ENCODE results near the gene CRISP3.

CRISP3 gene

DNA sequence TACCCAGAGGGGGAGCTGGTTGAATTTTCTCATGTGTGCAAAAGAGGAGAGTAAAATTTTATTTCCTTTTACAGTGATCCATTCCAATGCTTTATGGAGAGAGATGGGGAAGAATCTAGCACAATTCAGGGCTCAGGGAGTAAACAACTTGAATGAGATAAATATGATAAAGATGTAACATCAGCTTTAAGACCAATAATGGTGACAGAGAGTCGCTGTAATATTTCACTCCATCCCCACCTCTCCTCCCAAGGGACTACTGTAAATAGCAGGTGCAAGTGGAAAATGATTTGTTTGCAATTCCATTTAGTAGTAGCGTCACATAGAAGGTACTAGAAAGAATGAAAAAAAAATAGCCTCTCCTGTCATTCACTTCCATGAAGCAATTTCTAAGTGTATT is 4.8 kb downstream of the CRISP3 start:
- ChIA-PET CTCF (interaction anchor here (0.6 kb wide), 1 partner anchor 355 kb away, joined by 3 read pairs; no protein-coding TSS in a partner anchor), POLR2A (no interaction called here)
- no peak overlapping the region for H3K4me3 ChIP-seq (ENCODE audit: low read depth, low read length)
- TF ChIP-seq, protein P1, sequence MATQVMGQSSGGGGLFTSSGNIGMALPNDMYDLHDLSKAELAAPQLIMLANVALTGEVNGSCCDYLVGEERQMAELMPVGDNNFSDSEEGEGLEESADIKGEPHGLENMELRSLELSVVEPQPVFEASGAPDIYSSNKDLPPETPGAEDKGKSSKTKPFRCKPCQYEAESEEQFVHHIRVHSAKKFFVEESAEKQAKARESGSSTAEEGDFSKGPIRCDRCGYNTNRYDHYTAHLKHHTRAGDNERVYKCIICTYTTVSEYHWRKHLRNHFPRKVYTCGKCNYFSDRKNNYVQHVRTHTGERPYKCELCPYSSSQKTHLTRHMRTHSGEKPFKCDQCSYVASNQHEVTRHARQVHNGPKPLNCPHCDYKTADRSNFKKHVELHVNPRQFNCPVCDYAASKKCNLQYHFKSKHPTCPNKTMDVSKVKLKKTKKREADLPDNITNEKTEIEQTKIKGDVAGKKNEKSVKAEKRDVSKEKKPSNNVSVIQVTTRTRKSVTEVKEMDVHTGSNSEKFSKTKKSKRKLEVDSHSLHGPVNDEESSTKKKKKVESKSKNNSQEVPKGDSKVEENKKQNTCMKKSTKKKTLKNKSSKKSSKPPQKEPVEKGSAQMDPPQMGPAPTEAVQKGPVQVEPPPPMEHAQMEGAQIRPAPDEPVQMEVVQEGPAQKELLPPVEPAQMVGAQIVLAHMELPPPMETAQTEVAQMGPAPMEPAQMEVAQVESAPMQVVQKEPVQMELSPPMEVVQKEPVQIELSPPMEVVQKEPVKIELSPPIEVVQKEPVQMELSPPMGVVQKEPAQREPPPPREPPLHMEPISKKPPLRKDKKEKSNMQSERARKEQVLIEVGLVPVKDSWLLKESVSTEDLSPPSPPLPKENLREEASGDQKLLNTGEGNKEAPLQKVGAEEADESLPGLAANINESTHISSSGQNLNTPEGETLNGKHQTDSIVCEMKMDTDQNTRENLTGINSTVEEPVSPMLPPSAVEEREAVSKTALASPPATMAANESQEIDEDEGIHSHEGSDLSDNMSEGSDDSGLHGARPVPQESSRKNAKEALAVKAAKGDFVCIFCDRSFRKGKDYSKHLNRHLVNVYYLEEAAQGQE (tag by site-specific recombination; IDR thresholded peaks at IDR 0.05) = no peak
- TF ChIP-seq ZNF544 (tag by site-specific recombination; IDR thresholded peaks at IDR 0.05) = no peak
- no peak for TF ChIP-seq ZFP37 (tag by site-specific recombination; IDR thresholded peaks at IDR 0.05)
- TF ChIP-seq ZNF138 (tag by site-specific recombination; IDR thresholded peaks at IDR 0.05; ENCODE audit: borderline replicate concordance) = no peak
- TF ChIP-seq ZNF16 (tag by site-specific recombination; IDR thresholded peaks at IDR 0.05; ENCODE audit: low read depth) = no peak
- no peak for TF ChIP-seq MZF1 (tag by site-specific recombination; IDR thresholded peaks at IDR 0.05; ENCODE audit: borderline replicate concordance)
- no peak for TF ChIP-seq ZNF324 (tag by site-specific recombination; IDR thresholded peaks at IDR 0.05)
- TF ChIP-seq, protein P2, sequence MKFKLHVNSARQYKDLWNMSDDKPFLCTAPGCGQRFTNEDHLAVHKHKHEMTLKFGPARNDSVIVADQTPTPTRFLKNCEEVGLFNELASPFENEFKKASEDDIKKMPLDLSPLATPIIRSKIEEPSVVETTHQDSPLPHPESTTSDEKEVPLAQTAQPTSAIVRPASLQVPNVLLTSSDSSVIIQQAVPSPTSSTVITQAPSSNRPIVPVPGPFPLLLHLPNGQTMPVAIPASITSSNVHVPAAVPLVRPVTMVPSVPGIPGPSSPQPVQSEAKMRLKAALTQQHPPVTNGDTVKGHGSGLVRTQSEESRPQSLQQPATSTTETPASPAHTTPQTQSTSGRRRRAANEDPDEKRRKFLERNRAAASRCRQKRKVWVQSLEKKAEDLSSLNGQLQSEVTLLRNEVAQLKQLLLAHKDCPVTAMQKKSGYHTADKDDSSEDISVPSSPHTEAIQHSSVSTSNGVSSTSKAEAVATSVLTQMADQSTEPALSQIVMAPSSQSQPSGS (tag by site-specific recombination; IDR thresholded peaks at IDR 0.05; ENCODE audit: low read depth) = no peak
- no peak for TF ChIP-seq ZNF366 (tag by site-specific recombination; conservative IDR thresholded peaks at IDR 0.05)
- TF ChIP-seq ZNF571 (tag by site-specific recombination; IDR thresholded peaks at IDR 0.05) = no peak
- TF ChIP-seq ZNF555 (tag by site-specific recombination; conservative IDR thresholded peaks at IDR 0.05) = no peak
- TF ChIP-seq ZNF521 (tag by site-specific recombination; IDR thresholded peaks at IDR 0.05) = no peak
- no peak for TF ChIP-seq ZNF660 (tag by site-specific recombination; IDR thresholded peaks at IDR 0.05)
- TF ChIP-seq ZNF23 (tag by site-specific recombination; IDR thresholded peaks at IDR 0.05; ENCODE audit: borderline replicate concordance) = no peak
- TF ChIP-seq ZNF433 (tag by site-specific recombination; IDR thresholded peaks at IDR 0.05; ENCODE audit: low read depth) = no peak
- no peak for TF ChIP-seq ZNF48 (tag by site-specific recombination; IDR thresholded peaks at IDR 0.05)
- TF ChIP-seq ZNF473 (tag by site-specific recombination; IDR thresholded peaks at IDR 0.05) = no peak
- H3K9me3 ChIP-seq (ENCODE audit: control insufficient read depth, insufficient read depth, low read depth, low read length) = no peaks in the 10 kb centered on the region
- H3K36me3 ChIP-seq (ENCODE audit: control insufficient read depth in 2 of 2, insufficient read depth in 1 of 2, low read length in 2 of 2) = no peaks in the 10 kb centered on the region
- H3K27ac ChIP-seq (ENCODE audit: extremely low read depth, low read depth, low read length) = no peak overlapping the region
- no peaks in the 10 kb centered on the region for H3K4me1 ChIP-seq (ENCODE audit: control insufficient read depth, insufficient read depth, low read length)

- H3K36me3 ChIP-seq (ENCODE audit: control insufficient read depth in 2 of 2, insufficient read depth in 1 of 2, low read length in 2 of 2) = no peaks in the 10 kb centered on the region
- ChIA-PET CTCF (interaction anchor here (1.0 kb wide), 1 partner anchor 204 kb away, joined by 3 read pairs; no protein-coding TSS in a partner anchor), POLR2A (no interaction called here)
- H3K27ac ChIP-seq (ENCODE audit: extremely low read depth, low read depth, low read length) = no peak overlapping the region
- TF ChIP-seq ZNF140 (tag by site-specific recombination; IDR thresholded peaks at IDR 0.05) (no peak), IKZF3 (tag by site-specific recombination; IDR thresholded peaks at IDR 0.05) (no peak), ZNF169 (tag by site-specific recombination; IDR thresholded peaks at IDR 0.05) (no peak), ZFHX2 (tag by site-specific recombination; conservative IDR thresholded peaks at IDR 0.05) (no peak), ZNF677 (tag by site-specific recombination; IDR thresholded peaks at IDR 0.05) (no peak), ZEB2 (tag by site-specific recombination; IDR thresholded peaks at IDR 0.05) (no peak), ZNF658 (tag by site-specific recombination; IDR thresholded peaks at IDR 0.05) (no peak), ZNF777 (tag by site-specific recombination; IDR thresholded peaks at IDR 0.05; ENCODE audit: borderline replicate concordance) (no peak), SALL2 (tag by site-specific recombination; IDR thresholded peaks at IDR 0.05; ENCODE audit: borderline replicate concordance) (no peak), ZNF37A (tag by site-specific recombination; IDR thresholded peaks at IDR 0.05) (no peak)
- H3K9me3 ChIP-seq (ENCODE audit: control insufficient read depth, insufficient read depth, low read depth, low read length) = no peaks in the 10 kb centered on the region
- H3K4me3 ChIP-seq (ENCODE audit: low read depth, low read length) = no peak overlapping the region
- no peaks in the 10 kb centered on the region for H3K4me1 ChIP-seq (ENCODE audit: control insufficient read depth, insufficient read depth, low read length)
These were observed 8.1 kb downstream of the CRISP3 start for GRCh38 chr6:49736017-49736508.

All from HEK293 (cell line).